LHCN-M2 (cell line): ENCODE measurements around the gene MRPS14. TPM values are rescaled to one million over a fixed set of nuclear protein-coding genes. Genes with fewer than 3 reads are reported as not detected.
A peak's percentile ranks its signal among the peaks of the same experiment; 100 is the strongest.

Experiments
- DNase-seq: peaks from one replicate; pipeline ENCODE4 v3.0.0-alpha.2; 2012; ENCODE audit warnings: low read depth
- total RNA-seq: library from RNA; depleted of rRNA; stranded (reverse); fragments of >200 nt; gene quantifications from 2 replicates; pipeline ENCODE4 v1.2.3, GENCODE V29; 2014; rRNA removed

MRPS14 gene
- total RNA-seq, 1 experiment from 2014 or later: 17.2 TPM

DNA sequence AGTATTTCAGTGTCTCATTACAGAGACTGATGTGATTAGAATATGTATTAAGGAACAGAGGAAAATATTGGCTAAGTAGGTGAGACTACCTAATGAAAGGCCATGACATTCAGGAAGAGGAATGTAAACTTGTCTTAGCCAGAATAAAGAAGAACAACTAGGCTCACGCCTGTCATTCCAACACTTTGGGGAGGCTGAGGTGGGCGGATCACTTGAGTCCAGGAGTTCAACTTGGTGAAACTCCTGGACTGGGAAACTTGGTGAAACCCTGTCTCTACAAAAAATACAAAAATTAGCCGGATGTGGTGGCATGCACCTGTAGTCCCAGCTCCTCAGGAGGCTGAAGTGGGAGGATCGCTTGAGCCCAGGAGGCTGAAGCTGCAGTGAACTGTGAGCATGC, 38.3 kb downstream of the MRPS14 start:
- no peak for DNase-seq

DNA sequence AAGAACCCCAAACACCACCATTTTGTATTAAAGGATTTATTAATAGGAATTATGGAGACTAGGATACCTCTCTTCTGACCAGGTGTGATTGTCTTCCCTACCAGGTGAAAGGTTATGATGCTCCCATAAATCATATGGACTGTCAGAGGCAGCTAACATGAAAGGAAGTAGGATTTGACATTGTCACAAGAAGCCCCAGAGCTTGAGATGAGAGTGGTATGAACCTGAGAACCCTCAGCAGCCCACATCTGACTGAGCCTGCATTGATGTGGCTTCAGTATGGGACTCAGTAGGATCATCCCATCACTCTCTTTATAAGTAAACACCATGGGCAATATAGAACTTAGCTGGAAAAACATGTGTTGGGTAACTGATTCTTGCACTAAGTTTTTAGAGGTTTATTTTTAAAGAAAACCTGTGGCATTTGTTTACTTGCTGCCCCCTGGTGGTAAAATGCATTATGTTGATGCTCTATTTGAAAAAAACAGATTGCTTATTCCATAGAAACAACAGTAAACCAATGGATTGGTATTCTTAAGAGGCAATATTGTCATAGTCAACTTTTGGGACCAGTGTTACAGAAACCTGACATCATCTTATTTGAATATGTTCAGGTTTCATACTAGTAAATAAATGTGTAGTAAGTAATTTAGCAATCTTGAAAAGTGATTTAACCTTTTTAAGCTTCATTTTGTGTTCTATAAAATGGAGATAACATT, 40.1 kb downstream of the MRPS14 start:
- peak; percentile 57 for DNase-seq

DNA sequence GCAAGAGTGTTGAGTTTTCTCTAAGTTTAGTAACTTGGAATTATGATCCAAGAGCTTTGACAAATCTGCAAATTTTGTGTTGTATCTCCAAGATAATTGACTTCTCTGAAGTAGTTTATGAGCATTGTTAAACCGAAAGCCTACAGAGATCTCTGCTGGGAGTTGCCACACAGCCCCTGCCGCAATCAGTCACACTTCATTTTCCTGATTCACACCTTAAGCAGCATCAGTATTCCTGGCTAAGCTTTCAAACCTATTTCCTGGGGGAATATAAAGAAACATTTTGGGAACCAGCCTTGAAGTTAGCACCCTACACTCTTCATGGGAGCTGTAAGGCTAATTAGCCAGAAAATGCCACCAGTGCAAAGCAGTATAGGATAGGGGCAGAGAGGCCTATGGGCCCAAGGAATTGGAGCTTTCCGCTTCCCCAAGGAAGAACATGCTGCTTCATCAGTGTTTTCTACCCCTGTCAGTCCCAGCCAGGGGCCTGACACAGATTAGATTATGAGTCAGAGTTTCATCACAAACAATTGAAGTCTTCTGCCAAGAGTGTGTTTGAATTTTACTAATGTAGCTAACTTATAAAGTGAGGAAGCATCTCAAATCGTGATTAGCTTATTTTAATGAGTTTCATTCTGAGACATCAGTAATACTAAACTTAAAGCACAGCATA, 46.7 kb downstream of the MRPS14 start:
- peak; percentile 58 for DNase-seq

GRCh38 chr1:174975764-174976163, 47.5 kb downstream of the MRPS14 start:
- DNase-seq: no peak

GRCh38 chr1:174974711-174975119, 48.5 kb downstream of the MRPS14 start:
- DNase-seq: no peak

- DNase-seq: no peak
These were observed 51.3 kb downstream of the MRPS14 start for GRCh38 chr1:174971902-174972301.

GRCh38 chr1:174971466-174971865, 51.8 kb downstream of the MRPS14 start:
- DNase-seq: no peak

GRCh38 chr1:174969977-174970376, 53.2 kb downstream of the MRPS14 start:
- DNase-seq: no peak

- peak; percentile 88 for DNase-seq
These were observed 54.4 kb downstream of the MRPS14 start for GRCh38 chr1:174968750-174969244.

GRCh38 chr1:174967845-174968705, 55.1 kb downstream of the MRPS14 start:
- DNase-seq: no peak

DNA sequence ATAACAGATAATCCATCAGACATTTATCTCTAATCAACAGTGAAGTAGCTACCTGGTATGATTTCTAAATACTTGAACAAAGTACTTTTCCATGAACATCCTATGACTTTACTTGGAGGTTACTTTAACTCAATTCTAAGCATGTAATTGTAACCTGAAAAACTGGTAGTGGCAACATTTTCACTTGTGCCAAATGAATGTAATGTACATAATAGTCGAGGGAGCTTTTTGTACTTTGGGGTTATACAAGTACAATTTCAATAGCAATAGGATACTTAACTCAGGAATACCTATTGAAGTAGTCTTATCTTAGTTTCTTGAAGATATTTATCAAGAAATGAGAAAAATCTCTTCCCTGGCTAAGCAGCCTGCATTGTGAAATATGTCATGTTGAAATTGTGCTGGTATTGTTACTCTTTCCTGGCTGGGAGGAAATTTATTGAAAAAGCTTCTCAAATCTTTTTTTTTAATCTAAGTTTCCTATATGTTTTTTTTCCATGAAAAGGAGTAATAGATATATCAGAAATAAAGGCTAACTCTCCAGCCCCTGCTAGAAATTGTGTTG, 57.1 kb downstream of the MRPS14 start:
- DNase-seq: no peak

DNA sequence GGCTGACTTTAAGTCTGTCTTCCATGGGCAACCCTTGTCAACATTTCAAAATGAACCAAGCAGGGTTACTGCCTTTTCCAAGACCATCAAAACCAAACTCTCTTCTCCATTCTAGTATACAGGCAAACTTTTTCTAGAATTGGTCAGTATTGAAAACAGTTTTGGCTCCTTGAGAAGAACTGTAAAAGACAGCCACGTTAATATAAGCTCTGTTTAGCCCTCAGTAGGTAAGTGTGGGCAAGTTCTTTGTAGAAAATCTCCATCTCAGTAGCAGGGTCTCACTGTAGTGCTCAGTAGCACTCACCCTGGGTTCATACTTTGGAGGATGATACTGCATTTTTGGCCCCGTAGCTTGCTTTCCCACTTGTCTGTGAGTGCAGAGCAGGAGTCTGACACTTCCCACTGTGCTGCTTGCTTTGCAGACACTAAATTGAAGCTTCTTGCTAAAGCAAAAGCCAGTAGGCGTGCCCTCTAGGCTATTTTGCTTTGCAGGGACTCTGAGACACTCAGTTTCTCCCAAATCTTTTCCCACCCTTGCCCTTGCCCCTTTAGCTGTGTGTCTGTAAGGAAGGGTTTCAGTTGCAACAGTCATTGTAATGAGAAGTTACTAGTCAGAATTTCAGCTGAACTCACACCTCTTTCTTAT, 57.7 kb downstream of the MRPS14 start:
- DNase-seq: no peak

GRCh38 chr1:174964972-174965361, 58.3 kb downstream of the MRPS14 start:
- no peak for DNase-seq

DNA sequence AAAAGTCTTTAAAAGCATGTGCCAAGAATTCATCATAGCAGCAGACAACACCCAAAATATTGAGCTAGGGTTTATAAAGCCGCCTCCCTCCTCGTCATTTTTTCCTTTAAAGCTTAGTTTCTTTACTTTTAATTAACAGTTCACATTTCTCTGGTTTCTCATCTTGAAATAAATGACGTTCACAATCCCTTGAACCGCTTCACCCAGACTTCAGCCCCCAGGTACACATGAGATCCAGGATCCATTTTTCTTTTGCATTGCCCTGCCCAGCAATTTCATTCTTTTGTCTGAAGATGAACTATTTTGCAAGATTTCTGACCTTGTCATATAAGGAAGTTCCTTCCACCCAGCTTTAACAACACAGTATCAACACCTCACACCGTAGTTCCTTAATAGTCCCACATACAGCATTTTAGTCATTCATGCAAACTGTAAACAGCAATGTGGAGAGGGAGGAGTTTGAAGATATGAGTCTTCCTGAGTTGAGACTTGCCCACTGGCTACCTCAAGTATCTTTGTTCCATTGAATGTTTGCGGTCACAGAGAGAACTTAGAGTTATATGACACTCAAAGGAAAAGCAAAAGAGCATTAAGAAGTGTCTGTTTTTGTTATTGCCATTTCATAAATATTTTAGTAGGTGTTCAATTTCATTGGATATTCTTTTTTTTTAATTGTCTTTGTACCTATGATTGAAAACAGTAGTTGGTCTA, 58.8 kb downstream of the MRPS14 start:
- no peak for DNase-seq

- peak; percentile 36 for DNase-seq
These were observed 59.6 kb downstream of the MRPS14 start for GRCh38 chr1:174963529-174964125.

Other genes starting within 250 kb of the MRPS14 start
- 145 and 179 TPM in 2 replicates for gene CACYBP, start 23.5 kb downstream of the MRPS14 start, total RNA-seq
- gene TNN, start 44.4 kb upstream of the MRPS14 start, total RNA-seq: not detected in 2 replicates
- not detected in 2 replicates for gene KIAA0040, start 169.4 kb upstream of the MRPS14 start, total RNA-seq